Measurements from ENCODE around the gene STARD3.

GRCh38 chr17:39677542-39678339 lies 40.8 kb downstream of the STARD3 start:
- TF ChIP-seq CTCF (IDR thresholded peaks at IDR 0.05) (no peak), POLR2A (IDR thresholded peaks at IDR 0.05) (no peak)

Data from Peyer's patch (tissue), 4 donors.